ENCODE measurements around the gene CDCA5. TPM values are rescaled to one million over a fixed set of nuclear protein-coding genes. Genes with fewer than 3 reads are reported as not detected.
A peak's percentile ranks its signal among the peaks of the same experiment; 100 is the strongest.

Gene CDCA5
- total and polyA plus RNA-seq, 2 donors (not counting 1 experiment from before 2014, with no cell fraction given) = 3.0 to 4.6 TPM

- Histone ChIP-seq H4K20me1 (ENCODE audit: control insufficient read depth, extremely low read depth, insufficient read depth, low read length) (no peaks in the 10 kb centered on the region), H2AFZ (ENCODE audit: low read length) (no peak overlapping the region), H3K79me2 (ENCODE audit: control insufficient read depth, insufficient read depth, low read length) (no peaks in the 10 kb centered on the region), H3K9ac (ENCODE audit: insufficient read depth, low read length) (no peak overlapping the region), H3K36me3 (ENCODE audit: control insufficient read depth, insufficient read depth, low read length) (no peaks in the 10 kb centered on the region), H3K27me3 (ENCODE audit: control insufficient read depth, insufficient read depth, low read length) (no peaks in the 10 kb centered on the region), H3K27ac (ENCODE audit: insufficient read depth, low read length) (no peak overlapping the region), H3K9me3 (ENCODE audit: control insufficient read depth, insufficient read depth, low read depth, low read length) (no peaks in the 10 kb centered on the region), H3K4me3 (replicated peaks in 1 of 4; ENCODE audit: control extremely low read depth in 1 of 4, insufficient read depth in 1 of 4, low read depth in 3 of 4, low read length in 4 of 4) (no peak overlapping the region), H3K4me2 (ENCODE audit: extremely low read depth, insufficient read depth, low read length) (no peak overlapping the region), H3K4me1 (ENCODE audit: control insufficient read depth, extremely low read depth, insufficient read depth, low read length) (no peaks in the 10 kb centered on the region)
- TF ChIP-seq CTCF (conservative IDR thresholded peaks at IDR 0.05 in 1 of 2, IDR thresholded peaks at IDR 0.05 in 1 of 2; ENCODE audit: low read depth in 1 of 2, low read length in 2 of 2) = no peak
- TF ChIP-seq EZH2 (IDR thresholded peaks at IDR 0.05; ENCODE audit: low read length, missing control alignments) = no peak
- peak in 1 of 2 donors; percentile 33 for DNase-seq (ENCODE audit: low read depth in 2 of 2)
Measured at GRCh38 chr11:65102142-65103095, 18.6 kb upstream of the CDCA5 start.

- TF ChIP-seq EZH2 (IDR thresholded peaks at IDR 0.05; ENCODE audit: low read length, missing control alignments) = no peak
- TF ChIP-seq CTCF (conservative IDR thresholded peaks at IDR 0.05 in 1 of 2, IDR thresholded peaks at IDR 0.05 in 1 of 2; ENCODE audit: low read depth in 1 of 2, low read length in 2 of 2) = no peak
- no peak overlapping the region for H3K27ac ChIP-seq (ENCODE audit: insufficient read depth, low read length)
- no peak overlapping the region for H2AFZ ChIP-seq (ENCODE audit: low read length)
- H3K9me3 ChIP-seq (ENCODE audit: control insufficient read depth, insufficient read depth, low read depth, low read length) = no peaks in the 10 kb centered on the region
- H3K4me1 ChIP-seq (ENCODE audit: control insufficient read depth, extremely low read depth, insufficient read depth, low read length) = peaks cover 3% of the 10 kb centered on the region
- no peaks in the 10 kb centered on the region for H3K36me3 ChIP-seq (ENCODE audit: control insufficient read depth, insufficient read depth, low read length)
- DNase-seq (ENCODE audit: low read depth in 2 of 2) = peak in 1 of 2 donors; percentile 44
- H3K9ac ChIP-seq (ENCODE audit: insufficient read depth, low read length) = no peak overlapping the region
- H3K79me2 ChIP-seq (ENCODE audit: control insufficient read depth, insufficient read depth, low read length) = peaks cover 4% of the 10 kb centered on the region
- H3K4me3 ChIP-seq (replicated peaks in 1 of 4; ENCODE audit: control extremely low read depth in 1 of 4, insufficient read depth in 1 of 4, low read depth in 3 of 4, low read length in 4 of 4) = no peak overlapping the region
- no peaks in the 10 kb centered on the region for H4K20me1 ChIP-seq (ENCODE audit: control insufficient read depth, extremely low read depth, insufficient read depth, low read length)
- H3K4me2 ChIP-seq (ENCODE audit: extremely low read depth, insufficient read depth, low read length) = no peak overlapping the region
- no peaks in the 10 kb centered on the region for H3K27me3 ChIP-seq (ENCODE audit: control insufficient read depth, insufficient read depth, low read length)
Measured at GRCh38 chr11:65100674-65101350, 17.0 kb upstream of the CDCA5 start.

GRCh38 chr11:65096926-65097325 is 13.1 kb upstream of the CDCA5 start:
- Histone ChIP-seq H2AFZ (ENCODE audit: low read length) (no peak overlapping the region), H4K20me1 (ENCODE audit: control insufficient read depth, extremely low read depth, insufficient read depth, low read length) (no peaks in the 10 kb centered on the region), H3K4me3 (replicated peaks in 1 of 4; ENCODE audit: control extremely low read depth in 1 of 4, insufficient read depth in 1 of 4, low read depth in 3 of 4, low read length in 4 of 4) (peak overlapping the region; percentile 30 to 88 (median 74)), H3K4me2 (ENCODE audit: extremely low read depth, insufficient read depth, low read length) (peak overlapping the region; percentile 85), H3K4me1 (ENCODE audit: control insufficient read depth, extremely low read depth, insufficient read depth, low read length) (peaks cover 3% of the 10 kb centered on the region), H3K9me3 (ENCODE audit: control insufficient read depth, insufficient read depth, low read depth, low read length) (no peaks in the 10 kb centered on the region), H3K27ac (ENCODE audit: insufficient read depth, low read length) (peak overlapping the region; percentile 65), H3K27me3 (ENCODE audit: control insufficient read depth, insufficient read depth, low read length) (no peaks in the 10 kb centered on the region), H3K9ac (ENCODE audit: insufficient read depth, low read length) (peak overlapping the region; percentile 30), H3K36me3 (ENCODE audit: control insufficient read depth, insufficient read depth, low read length) (no peaks in the 10 kb centered on the region), H3K79me2 (ENCODE audit: control insufficient read depth, insufficient read depth, low read length) (peaks cover 4% of the 10 kb centered on the region)
- no peak for DNase-seq (ENCODE audit: low read depth in 2 of 2)
- TF ChIP-seq CTCF (conservative IDR thresholded peaks at IDR 0.05 in 1 of 2, IDR thresholded peaks at IDR 0.05 in 1 of 2; ENCODE audit: low read depth in 1 of 2, low read length in 2 of 2) (no peak), EZH2 (IDR thresholded peaks at IDR 0.05; ENCODE audit: low read length, missing control alignments) (no peak)

All from fibroblast of lung (primary cell).